HG03108 (cell line): ENCODE results near the gene SIGLEC15.

Experiments used
- ATAC-seq: cut with Tn5 transposase; IDR thresholded peaks from one replicate; pipeline ENCODE4 v1.9.1; 2021; ENCODE audit warnings: moderate library complexity; ENCODE audit not compliant: unreplicated experiment

The SIGLEC15 gene

GRCh38 chr18:45874491-45875184 is 49.2 kb downstream of the SIGLEC15 start:
- peak; percentile 92 for ATAC-seq

- no peak for ATAC-seq
These were observed 50.7 kb downstream of the SIGLEC15 start for GRCh38 chr18:45876161-45876560.

- no peak for ATAC-seq
These were observed 51.9 kb downstream of the SIGLEC15 start for GRCh38 chr18:45877403-45877802.

- peak; percentile 64 for ATAC-seq
These were observed 54.5 kb downstream of the SIGLEC15 start for GRCh38 chr18:45879681-45880655.

GRCh38 chr18:45880876-45881558 is 55.5 kb downstream of the SIGLEC15 start:
- ATAC-seq: no peak

GRCh38 chr18:45887585-45887984 is 62.1 kb downstream of the SIGLEC15 start:
- no peak for ATAC-seq

- ATAC-seq: no peak
These were observed 64.1 kb downstream of the SIGLEC15 start for GRCh38 chr18:45889419-45890064.

GRCh38 chr18:45890606-45891005 is 65.1 kb downstream of the SIGLEC15 start:
- no peak for ATAC-seq

- no peak for ATAC-seq
These were observed 66.3 kb downstream of the SIGLEC15 start for GRCh38 chr18:45891806-45892205.
